Measurements from ENCODE around the gene UVRAG. TPM values are rescaled to one million over a fixed set of nuclear protein-coding genes. Genes with fewer than 3 reads are reported as not detected.

Gene UVRAG
- total RNA-seq, 2 donors from 2014 or later, result 12.8 to 13.7 TPM

DNA sequence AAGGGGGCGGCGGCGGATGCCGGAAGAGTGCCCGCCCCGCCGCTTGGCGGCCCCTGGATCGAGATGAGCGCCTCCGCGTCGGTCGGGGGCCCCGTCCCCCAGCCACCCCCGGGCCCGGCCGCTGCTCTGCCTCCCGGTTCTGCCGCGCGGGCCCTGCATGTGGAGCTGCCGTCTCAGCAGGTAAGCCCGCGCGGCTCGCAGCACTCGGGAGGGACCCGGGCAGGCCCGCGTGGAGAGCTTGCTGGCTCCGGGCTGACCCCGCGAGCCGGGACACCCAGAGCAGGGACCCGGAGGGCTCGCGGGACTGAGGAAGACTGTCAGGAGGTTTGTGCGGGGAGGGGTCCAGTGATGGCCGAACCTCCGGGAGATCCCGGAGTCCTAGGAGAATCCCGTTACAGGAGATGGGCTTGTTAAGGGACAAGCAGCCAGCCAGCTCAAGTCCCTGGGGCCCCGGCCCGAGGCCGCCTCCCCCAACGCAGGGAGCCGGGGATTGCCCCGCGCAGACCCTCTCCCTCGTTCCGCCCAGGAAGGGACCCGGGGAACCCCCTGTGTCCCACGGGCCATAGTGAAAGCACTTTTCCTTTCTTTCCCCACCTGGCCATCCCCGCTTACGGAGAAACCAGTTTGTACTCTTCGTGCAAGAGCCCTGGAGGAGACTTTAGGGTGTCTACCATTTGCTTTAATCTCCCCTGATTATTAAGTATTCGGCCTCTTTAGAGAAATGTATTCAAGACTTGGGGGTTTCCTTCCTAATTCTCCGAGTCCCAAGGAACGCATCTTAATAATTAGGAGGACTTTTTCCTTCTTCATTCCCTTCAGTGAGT lies 547 bp downstream of the UVRAG start:
- TF ChIP-seq CTCF (IDR thresholded peaks at IDR 0.05), result no peak
- Histone ChIP-seq H3K4me3 (peak overlapping the region; percentile 84), H3K4me1 (peaks cover 7% of the 10 kb centered on the region), H3K27me3 (no peaks in the 10 kb centered on the region), H3K27ac (peak overlapping the region; percentile 83), H3K36me3 (no peaks in the 10 kb centered on the region), H3K9me3 (no peaks in the 10 kb centered on the region), H3K9ac (ENCODE audit: low read depth in 2 of 2, low read length in 2 of 2) (peak overlapping the region; percentile 94)
- peak; percentile 37 for DNase-seq
- intact Hi-C loops (cut with DNase I), result no loop called here

- H3K9ac ChIP-seq (ENCODE audit: low read depth in 2 of 2, low read length in 2 of 2), result peak overlapping the region in 1 of 2 donors; percentile 94
- no peak for DNase-seq
- H3K36me3 ChIP-seq, result no peaks in the 10 kb centered on the region
- H3K9me3 ChIP-seq, result no peaks in the 10 kb centered on the region
- no peak for TF ChIP-seq CTCF (IDR thresholded peaks at IDR 0.05)
- no peaks in the 10 kb centered on the region for H3K27me3 ChIP-seq
- H3K27ac ChIP-seq, result no peak overlapping the region
- H3K4me3 ChIP-seq, result peak overlapping the region; percentile 84
- H3K4me1 ChIP-seq, result peaks cover 7% of the 10 kb centered on the region
- intact Hi-C loops (cut with DNase I), result no loop called here
Measured at GRCh38 chr11:75816561-75817239, 1.7 kb downstream of the UVRAG start.

DNA sequence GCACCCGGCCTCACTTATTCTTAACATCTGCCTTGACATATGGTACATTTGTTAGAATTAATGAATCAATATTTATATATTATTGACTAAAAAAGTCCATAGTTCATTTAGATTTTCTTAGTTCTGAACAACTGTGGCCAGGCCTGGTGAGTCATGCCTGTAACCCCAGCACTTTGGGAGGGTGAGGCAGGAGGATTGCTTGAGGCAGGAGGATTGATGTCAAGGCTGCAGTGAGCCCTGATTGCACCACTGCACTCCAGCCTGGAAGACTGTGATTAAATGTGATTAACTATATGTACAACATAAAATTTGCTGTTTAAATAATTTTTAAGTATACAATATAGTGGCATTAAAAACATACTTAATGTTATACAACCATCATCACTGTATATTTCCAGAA lies 5.6 kb downstream of the UVRAG start:
- DNase-seq, result no peak

DNA sequence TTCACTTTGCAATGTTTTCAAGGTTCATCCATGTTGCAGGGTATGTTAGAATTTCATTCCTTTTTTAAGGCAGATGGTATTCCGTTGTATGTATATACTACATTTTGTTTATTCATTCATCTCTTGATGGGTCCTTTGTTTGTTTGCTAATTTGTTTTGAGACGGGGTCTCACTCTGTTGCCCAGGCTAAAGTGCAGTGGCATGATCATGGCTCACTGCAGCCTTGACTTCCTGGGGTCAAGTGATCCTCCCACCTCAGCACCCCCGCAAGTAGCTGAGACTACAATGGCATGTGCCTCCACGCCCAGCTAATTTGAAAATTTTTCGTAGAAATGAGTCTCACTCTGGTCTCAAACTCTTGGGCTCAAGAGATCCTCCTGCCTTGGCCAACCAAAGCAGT lies 6.2 kb downstream of the UVRAG start:
- no peak for DNase-seq
- no peak overlapping the region for H3K27ac ChIP-seq
- no peaks in the 10 kb centered on the region for H3K36me3 ChIP-seq
- no peak overlapping the region for H3K4me3 ChIP-seq
- no peaks in the 10 kb centered on the region for H3K27me3 ChIP-seq
- intact Hi-C loops (cut with DNase I), result no loop called here
- no peak overlapping the region for H3K9ac ChIP-seq (ENCODE audit: low read depth in 2 of 2, low read length in 2 of 2)
- no peaks in the 10 kb centered on the region for H3K9me3 ChIP-seq
- TF ChIP-seq CTCF (IDR thresholded peaks at IDR 0.05), result no peak
- peaks cover 9% of the 10 kb centered on the region for H3K4me1 ChIP-seq

More for the DNA sequence above, 5.6 kb downstream of the UVRAG start:
- Histone ChIP-seq H3K27me3 (no peaks in the 10 kb centered on the region), H3K4me3 (no peak overlapping the region), H3K9me3 (no peaks in the 10 kb centered on the region), H3K36me3 (no peaks in the 10 kb centered on the region), H3K9ac (ENCODE audit: low read depth in 2 of 2, low read length in 2 of 2) (no peak overlapping the region), H3K4me1 (peaks cover 11% of the 10 kb centered on the region), H3K27ac (no peak overlapping the region)
- intact Hi-C loops (cut with DNase I), result no loop called here
- no peak for TF ChIP-seq CTCF (IDR thresholded peaks at IDR 0.05)

- TF ChIP-seq CTCF (IDR thresholded peaks at IDR 0.05), result no peak
- DNase-seq, result no peak
Measured at GRCh38 chr11:75822541-75822940, 7.5 kb downstream of the UVRAG start.

More at GRCh38 chr11:75822541-75822940, 7.5 kb downstream of the UVRAG start:
- Histone ChIP-seq H3K9ac (ENCODE audit: low read depth in 2 of 2, low read length in 2 of 2) (no peak overlapping the region), H3K27ac (no peak overlapping the region), H3K27me3 (no peaks in the 10 kb centered on the region), H3K4me1 (peaks cover 4% of the 10 kb centered on the region), H3K36me3 (no peaks in the 10 kb centered on the region), H3K9me3 (no peaks in the 10 kb centered on the region), H3K4me3 (no peak overlapping the region)
- intact Hi-C loops (cut with DNase I), result no loop called here
